Ishikawa (cell line): ENCODE measurements around the gene BIRC7.

Experiments used
- CEBPB ChIP-seq: IDR thresholded peaks from 2 replicates; pipeline ENCODE4 v1.6.1; 2012
- CREB1 ChIP-seq: IDR thresholded peaks from 2 replicates; pipeline ENCODE4 v1.6.1; 2012; ENCODE audit warnings: low read depth
- EGR1 ChIP-seq: IDR thresholded peaks from 2 replicates; pipeline ENCODE4 v1.6.1; 2012
- EP300 ChIP-seq: IDR thresholded peaks from 2 replicates; pipeline ENCODE4 v1.6.1; 2012; ENCODE audit warnings: borderline replicate concordance
- FOXM1 ChIP-seq: IDR thresholded peaks from 2 replicates; pipeline ENCODE4 v1.6.1; 2012; ENCODE audit warnings: low read depth, borderline replicate concordance
- MAX ChIP-seq: IDR thresholded peaks from 2 replicates; pipeline ENCODE4 v1.6.1; 2012
- NFIC ChIP-seq: IDR thresholded peaks from 2 replicates; pipeline ENCODE4 v1.6.1; 2012
- RAD21 ChIP-seq: IDR thresholded peaks from 2 replicates; pipeline ENCODE4 v1.6.1; 2012; ENCODE audit warnings: low read depth
- REST ChIP-seq: IDR thresholded peaks from 2 replicates; pipeline ENCODE4 v1.6.1; 2012; ENCODE audit warnings: low read depth, mild to moderate bottlenecking
- TAF1 ChIP-seq: IDR thresholded peaks from 2 replicates; pipeline ENCODE4 v1.6.1; 2012; ENCODE audit warnings: low read depth, mild to moderate bottlenecking
- TCF12 ChIP-seq: IDR thresholded peaks from 2 replicates; pipeline ENCODE4 v1.6.1; 2012; ENCODE audit warnings: low read depth
- TEAD4 ChIP-seq: IDR thresholded peaks from 2 replicates; pipeline ENCODE4 v1.6.1; 2012
- USF1 ChIP-seq: IDR thresholded peaks from 2 replicates; pipeline ENCODE4 v1.6.1; 2012
- YY1 ChIP-seq: IDR thresholded peaks from 2 replicates; pipeline ENCODE4 v1.6.1; 2012; ENCODE audit warnings: low read depth
- ZBTB7A ChIP-seq: IDR thresholded peaks from 2 replicates; pipeline ENCODE4 v1.6.1; 2012; ENCODE audit warnings: low read depth

BIRC7 gene

GRCh38 chr20:63238031-63238430, 2.3 kb downstream of the BIRC7 start:
- no peak for TF ChIP-seq TAF1
- no peak for TF ChIP-seq TCF12
- TF ChIP-seq CEBPB, result no peak
- TF ChIP-seq RAD21, result no peak
- no peak for TF ChIP-seq TEAD4
- no peak for TF ChIP-seq YY1
- TF ChIP-seq CREB1, result no peak
- no peak for TF ChIP-seq MAX
- no peak for TF ChIP-seq EP300
- no peak for TF ChIP-seq NFIC

GRCh38 chr20:63238514-63239125, 2.9 kb downstream of the BIRC7 start:
- peak; percentile 94 for TF ChIP-seq USF1
- TF ChIP-seq RAD21, result peak; percentile 53
- TF ChIP-seq TEAD4, result no peak

- no peak for TF ChIP-seq YY1
- TF ChIP-seq TCF12, result no peak
- no peak for TF ChIP-seq ZBTB7A
- TF ChIP-seq CREB1, result no peak
- no peak for TF ChIP-seq CEBPB
- TF ChIP-seq TEAD4, result no peak
- TF ChIP-seq NFIC, result no peak
- no peak for TF ChIP-seq EP300
Observed at GRCh38 chr20:63239431-63239830, 3.7 kb downstream of the BIRC7 start.

GRCh38 chr20:63240004-63240403, 4.3 kb downstream of the BIRC7 start:
- no peak for TF ChIP-seq YY1
- no peak for TF ChIP-seq MAX
- TF ChIP-seq EGR1, result no peak
- no peak for TF ChIP-seq ZBTB7A
- no peak for TF ChIP-seq CEBPB
- no peak for TF ChIP-seq TEAD4
- TF ChIP-seq FOXM1, result no peak
- no peak for TF ChIP-seq REST
- no peak for TF ChIP-seq USF1
- no peak for TF ChIP-seq TCF12
- no peak for TF ChIP-seq NFIC
- TF ChIP-seq CREB1, result no peak
- no peak for TF ChIP-seq EP300
- TF ChIP-seq TAF1, result no peak
- no peak for TF ChIP-seq RAD21

- TF ChIP-seq ZBTB7A (no peak), USF1 (no peak), NFIC (no peak), TEAD4 (no peak), CEBPB (no peak), EP300 (no peak), CREB1 (no peak), REST (no peak), EGR1 (no peak), MAX (no peak), RAD21 (no peak), TAF1 (no peak), FOXM1 (no peak), TCF12 (no peak), YY1 (no peak)
Observed at GRCh38 chr20:63241272-63241671, 5.6 kb downstream of the BIRC7 start.

GRCh38 chr20:63242736-63243135, 7.0 kb downstream of the BIRC7 start:
- no peak for TF ChIP-seq NFIC
- TF ChIP-seq USF1, result no peak
- no peak for TF ChIP-seq CREB1
- no peak for TF ChIP-seq ZBTB7A
- TF ChIP-seq TAF1, result no peak
- no peak for TF ChIP-seq MAX
- no peak for TF ChIP-seq RAD21
- no peak for TF ChIP-seq CEBPB
- no peak for TF ChIP-seq TEAD4
- TF ChIP-seq EGR1, result no peak
- no peak for TF ChIP-seq REST
- no peak for TF ChIP-seq EP300
- no peak for TF ChIP-seq FOXM1
- TF ChIP-seq YY1, result no peak
